HG03066 (cell line): ENCODE measurements around the gene MBD3L3.
"Not testable (repeated sequence)": the region's sequence is repeated elsewhere in the genome, so short reads cannot be mapped to it uniquely, and the experiment has no call there.

Source experiments
- ATAC-seq: cut with Tn5 transposase; IDR thresholded peaks from one replicate; pipeline ENCODE4 v1.9.1; 2021; ENCODE audit warnings: low read depth; ENCODE audit not compliant: unreplicated experiment

Gene MBD3L3

GRCh38 chr19:7058576-7058975, at the start of gene MBD3L3:
TSS of gene MBD3L3 (minus strand) at chr19:7058676. CDS start at chr19:7058605, 71 bp downstream.
- ATAC-seq: not testable (repeated sequence)

- no peak for ATAC-seq
Observed at GRCh38 chr19:7106711-7107657, 48.5 kb upstream of the MBD3L3 start.

- no peak for ATAC-seq
Observed at GRCh38 chr19:7104747-7105447, 46.4 kb upstream of the MBD3L3 start.

GRCh38 chr19:7101498-7102253, 43.2 kb upstream of the MBD3L3 start:
- no peak for ATAC-seq

GRCh38 chr19:7099597-7099921, 41.1 kb upstream of the MBD3L3 start:
- ATAC-seq: no peak

- ATAC-seq: peak; percentile 81
Observed at GRCh38 chr19:7098701-7099596, 40.5 kb upstream of the MBD3L3 start.

- ATAC-seq: no peak
Observed at GRCh38 chr19:7098096-7098495, 39.6 kb upstream of the MBD3L3 start.

GRCh38 chr19:7088999-7089398, 30.5 kb upstream of the MBD3L3 start:
- no peak for ATAC-seq

GRCh38 chr19:7083076-7083956, 24.8 kb upstream of the MBD3L3 start:
- no peak for ATAC-seq

GRCh38 chr19:7078008-7078407, 19.5 kb upstream of the MBD3L3 start:
- ATAC-seq: no peak

GRCh38 chr19:7076151-7076550, 17.7 kb upstream of the MBD3L3 start:
- ATAC-seq: no peak

GRCh38 chr19:7074705-7075282, 16.3 kb upstream of the MBD3L3 start:
- ATAC-seq: no peak

- no peak for ATAC-seq
Observed at GRCh38 chr19:7072541-7072940, 14.1 kb upstream of the MBD3L3 start.

- ATAC-seq: peak; percentile 10
Observed at GRCh38 chr19:7069904-7070226, 11.4 kb upstream of the MBD3L3 start.

GRCh38 chr19:7069042-7069903, 10.8 kb upstream of the MBD3L3 start, which contains the start of gene ZNF557:
TSS of gene ZNF557 (plus strand) at chr19:7069703. CDS start at chr19:7075075, 5,372 bp downstream.
- ATAC-seq: peak; percentile 86

- ATAC-seq: no peak
Observed at GRCh38 chr19:7068599-7068998, 10.1 kb upstream of the MBD3L3 start.

- ATAC-seq: no peak
Observed at GRCh38 chr19:7067716-7068115, 9.2 kb upstream of the MBD3L3 start.

- not testable (repeated sequence) for ATAC-seq
Observed at GRCh38 chr19:7067122-7067521, 8.6 kb upstream of the MBD3L3 start.
